Measurements from ENCODE around the gene KCNMB4. TPM values are rescaled to one million over a fixed set of nuclear protein-coding genes. Genes with fewer than 3 reads are reported as not detected.

The KCNMB4 gene
- total RNA-seq, 1 experiment from 2014 or later = 3.0 TPM

- Histone ChIP-seq H3K9ac (ENCODE audit: low read length) (no peak overlapping the region), H3K27me3 (ENCODE audit: low read length) (no peaks in the 10 kb centered on the region), H4K20me1 (ENCODE audit: low read length) (no peaks in the 10 kb centered on the region), H3K4me3 (ENCODE audit: low read length) (no peak overlapping the region), H3K27ac (ENCODE audit: low read length) (no peak overlapping the region), H3K4me1 (ENCODE audit: insufficient read depth, low read length) (no peaks in the 10 kb centered on the region), H3K79me2 (ENCODE audit: low read length) (no peaks in the 10 kb centered on the region), H3K36me3 (ENCODE audit: low read depth, low read length) (no peaks in the 10 kb centered on the region), H3K9me3 (ENCODE audit: low read length) (no peaks in the 10 kb centered on the region), H3K9me2 (replicated peaks; ENCODE audit: low read length) (no peaks in the 10 kb centered on the region), H3F3A (ENCODE audit: low read length, unreplicated experiment) (no peaks in the 10 kb centered on the region), H2AFZ (ENCODE audit: low read length) (no peak overlapping the region), H3K4me2 (ENCODE audit: low read length) (no peak overlapping the region)
- TF ChIP-seq EZH2 (IDR thresholded peaks at IDR 0.05; ENCODE audit: low read length, unreplicated experiment) (no peak), EZH2phosphoT487 (IDR thresholded peaks at IDR 0.05; ENCODE audit: borderline replicate concordance, low read length) (no peak), CTCF (conservative IDR thresholded peaks at IDR 0.05; ENCODE audit: low read depth, low read length) (no peak)
- intact Hi-C loops (cut with micrococcal nuclease) = no loop called here
- BruUV-seq (replicated peaks) = no TSS peak
- POLR2A ChIA-PET (ENCODE audit: unreplicated experiment) = no interaction called here
- DNase-seq (no peak), ATAC-seq (no peak)
- CTCF ChIA-PET = no interaction called here
Observed at GRCh38 chr12:70400124-70400523, 34.0 kb downstream of the KCNMB4 start.

GRCh38 chr12:70402597-70402996, 36.5 kb downstream of the KCNMB4 start:
- no peak; the same call in 1 of the 2 replicates for ATAC-seq
- Histone ChIP-seq H3K27ac (ENCODE audit: low read length) (no peak overlapping the region), H3F3A (ENCODE audit: low read length, unreplicated experiment) (no peaks in the 10 kb centered on the region), H3K9me2 (replicated peaks; ENCODE audit: low read length) (no peaks in the 10 kb centered on the region), H3K9me3 (ENCODE audit: low read length) (no peaks in the 10 kb centered on the region), H3K4me1 (ENCODE audit: insufficient read depth, low read length) (no peaks in the 10 kb centered on the region), H4K20me1 (ENCODE audit: low read length) (no peaks in the 10 kb centered on the region), H3K27me3 (ENCODE audit: low read length) (no peaks in the 10 kb centered on the region), H3K79me2 (ENCODE audit: low read length) (no peaks in the 10 kb centered on the region), H3K4me3 (ENCODE audit: low read length) (no peak overlapping the region), H3K9ac (ENCODE audit: low read length) (no peak overlapping the region), H3K36me3 (ENCODE audit: low read depth, low read length) (no peaks in the 10 kb centered on the region), H2AFZ (ENCODE audit: low read length) (no peak overlapping the region), H3K4me2 (ENCODE audit: low read length) (no peak overlapping the region)
- ChIA-PET CTCF (interaction anchor here (0.6 to 1.8 kb wide), 3 partner anchors 150 to 558 kb away, joined by 3 to 18 read pairs (median 3); no protein-coding TSS in a partner anchor), POLR2A (ENCODE audit: unreplicated experiment) (interaction anchor here (0.5 kb wide), 1 partner anchor 218 kb away, joined by 3 read pairs; no protein-coding TSS in a partner anchor)
- TF ChIP-seq EZH2 (IDR thresholded peaks at IDR 0.05; ENCODE audit: low read length, unreplicated experiment) = no peak
- no peak for TF ChIP-seq EZH2phosphoT487 (IDR thresholded peaks at IDR 0.05; ENCODE audit: borderline replicate concordance, low read length)
- no peak; the same call in 1 of the 2 replicates for TF ChIP-seq CTCF (conservative IDR thresholded peaks at IDR 0.05; ENCODE audit: low read depth, low read length)
- peak; percentile 11 for DNase-seq
- intact Hi-C loops (cut with micrococcal nuclease) = loop anchor here (1.0 kb wide), 1 partner anchor 175 kb away; no protein-coding TSS in a partner anchor
- BruUV-seq (replicated peaks) = no TSS peak

GRCh38 chr12:70403826-70404225, 37.7 kb downstream of the KCNMB4 start:
- intact Hi-C loops (cut with micrococcal nuclease) = no loop called here
- CTCF ChIA-PET = no interaction called here

More at GRCh38 chr12:70403826-70404225, 37.7 kb downstream of the KCNMB4 start:
- H3K27ac ChIP-seq (ENCODE audit: low read length) = no peak overlapping the region
- H3K9ac ChIP-seq (ENCODE audit: low read length) = no peak overlapping the region
- POLR2A ChIA-PET (ENCODE audit: unreplicated experiment) = no interaction called here
- H3F3A ChIP-seq (ENCODE audit: low read length, unreplicated experiment) = no peaks in the 10 kb centered on the region
- H3K4me1 ChIP-seq (ENCODE audit: insufficient read depth, low read length) = no peaks in the 10 kb centered on the region
- H3K27me3 ChIP-seq (ENCODE audit: low read length) = no peaks in the 10 kb centered on the region
- no peak overlapping the region for H2AFZ ChIP-seq (ENCODE audit: low read length)
- no peaks in the 10 kb centered on the region for H3K79me2 ChIP-seq (ENCODE audit: low read length)
- DNase-seq = no peak
- H3K9me2 ChIP-seq (replicated peaks; ENCODE audit: low read length) = no peaks in the 10 kb centered on the region
- H3K4me2 ChIP-seq (ENCODE audit: low read length) = no peak overlapping the region
- H3K36me3 ChIP-seq (ENCODE audit: low read depth, low read length) = no peaks in the 10 kb centered on the region
- H4K20me1 ChIP-seq (ENCODE audit: low read length) = no peaks in the 10 kb centered on the region
- H3K4me3 ChIP-seq (ENCODE audit: low read length) = no peak overlapping the region
- BruUV-seq (replicated peaks) = no TSS peak
- no peaks in the 10 kb centered on the region for H3K9me3 ChIP-seq (ENCODE audit: low read length)
- ATAC-seq = no peak
- TF ChIP-seq CTCF (conservative IDR thresholded peaks at IDR 0.05; ENCODE audit: low read depth, low read length) (no peak), EZH2phosphoT487 (IDR thresholded peaks at IDR 0.05; ENCODE audit: borderline replicate concordance, low read length) (no peak), EZH2 (IDR thresholded peaks at IDR 0.05; ENCODE audit: low read length, unreplicated experiment) (no peak)

All from PC-3 (cell line).